GM19397 (cell line): ENCODE results near the gene LRRC52.

ENCODE experiments used
- ATAC-seq: cut with Tn5 transposase; IDR thresholded peaks from one replicate; pipeline ENCODE4 v1.9.1; 2021; ENCODE audit warnings: mild to moderate bottlenecking, moderate library complexity; ENCODE audit not compliant: unreplicated experiment

LRRC52 gene, protein sequence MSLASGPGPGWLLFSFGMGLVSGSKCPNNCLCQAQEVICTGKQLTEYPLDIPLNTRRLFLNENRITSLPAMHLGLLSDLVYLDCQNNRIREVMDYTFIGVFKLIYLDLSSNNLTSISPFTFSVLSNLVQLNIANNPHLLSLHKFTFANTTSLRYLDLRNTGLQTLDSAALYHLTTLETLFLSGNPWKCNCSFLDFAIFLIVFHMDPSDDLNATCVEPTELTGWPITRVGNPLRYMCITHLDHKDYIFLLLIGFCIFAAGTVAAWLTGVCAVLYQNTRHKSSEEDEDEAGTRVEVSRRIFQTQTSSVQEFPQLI

DNA sequence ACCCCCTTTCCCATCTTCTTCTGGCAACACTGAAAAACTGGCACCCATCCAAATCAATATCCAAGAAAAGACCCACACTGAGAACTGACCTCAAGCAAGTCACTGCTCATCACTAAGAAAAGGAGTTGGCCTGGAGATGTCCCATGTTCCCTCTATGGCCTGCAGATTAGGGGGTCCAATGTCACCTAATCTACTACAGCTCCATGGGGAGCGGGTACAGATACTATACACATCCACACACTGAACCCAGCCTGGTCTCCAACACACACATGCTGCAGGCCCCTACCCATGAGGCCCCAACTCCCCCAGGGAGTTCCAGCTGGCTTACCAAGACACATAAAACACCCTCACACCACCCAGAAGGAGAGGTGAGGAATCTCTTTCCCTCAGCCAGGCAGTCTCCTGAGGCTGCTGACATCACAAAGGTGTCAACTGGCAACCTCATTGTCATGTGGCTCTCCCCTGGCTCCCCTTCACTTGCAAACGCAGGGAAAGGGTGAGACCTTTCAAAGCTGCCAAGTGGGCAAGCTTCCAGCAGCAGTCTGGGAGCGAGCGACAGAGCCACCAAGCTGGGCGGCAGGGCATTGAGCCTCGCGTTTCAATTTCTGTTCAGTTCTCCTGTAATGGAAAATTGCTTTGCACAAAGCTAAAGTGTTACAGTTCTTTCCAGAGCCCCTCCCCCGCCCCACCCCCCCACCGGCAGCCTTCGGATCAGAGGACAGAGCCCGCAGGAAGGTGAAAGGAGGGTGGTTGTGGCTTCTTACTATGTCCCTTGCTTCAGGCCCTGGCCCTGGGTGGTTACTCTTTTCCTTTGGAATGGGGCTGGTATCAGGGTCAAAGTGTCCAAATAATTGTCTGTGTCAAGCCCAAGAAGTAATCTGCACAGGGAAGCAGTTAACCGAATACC is at the start of gene LRRC52:
LRRC52 (plus strand) TSS at position 469 of the 907 bp plus-strand sequence; CDS start at position 766, 297 bp downstream.
- ATAC-seq, result no peak

DNA sequence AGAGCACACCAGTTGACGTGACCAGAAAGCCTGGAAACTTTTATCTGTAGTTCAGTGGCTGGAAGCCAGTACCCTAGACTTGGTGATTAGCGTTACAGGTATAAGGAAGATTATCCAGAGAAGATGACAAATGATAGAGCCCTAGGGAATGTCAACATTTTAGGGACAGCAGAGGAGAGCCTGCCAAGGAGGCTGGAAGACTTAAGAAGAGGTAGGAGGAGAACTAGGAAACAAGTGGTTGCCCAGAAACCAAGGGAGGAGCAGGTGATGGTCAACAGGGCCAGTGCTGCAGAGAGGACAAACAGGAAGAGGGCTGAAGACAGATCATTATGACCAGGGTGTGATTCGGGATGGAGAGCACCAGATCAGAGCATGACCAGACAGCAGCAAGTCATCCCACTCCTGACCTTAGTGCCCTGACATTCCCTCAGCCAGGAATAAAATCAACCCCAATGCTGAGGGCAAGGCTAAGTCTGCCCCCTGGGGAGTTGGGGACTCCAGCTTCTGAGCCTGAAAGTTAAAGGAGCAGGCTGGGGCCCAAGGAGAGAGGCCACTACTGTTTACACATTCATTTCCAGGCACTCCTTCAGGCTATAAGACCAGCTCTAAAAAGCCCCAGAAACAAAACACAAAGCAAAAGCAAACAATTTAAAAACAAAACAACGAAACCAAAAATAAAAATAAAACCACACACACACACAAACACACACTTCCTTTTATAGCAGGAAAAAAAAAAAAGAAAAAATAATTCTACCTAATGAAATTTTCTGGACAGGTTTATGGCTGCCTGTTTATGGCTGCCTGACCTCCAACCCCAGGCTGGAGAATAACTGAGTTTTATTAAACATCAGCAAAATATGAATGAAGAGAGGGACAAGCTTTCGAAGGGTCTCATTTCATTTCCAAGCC is 48.6 kb upstream of the LRRC52 start:
- ATAC-seq, result no peak

DNA sequence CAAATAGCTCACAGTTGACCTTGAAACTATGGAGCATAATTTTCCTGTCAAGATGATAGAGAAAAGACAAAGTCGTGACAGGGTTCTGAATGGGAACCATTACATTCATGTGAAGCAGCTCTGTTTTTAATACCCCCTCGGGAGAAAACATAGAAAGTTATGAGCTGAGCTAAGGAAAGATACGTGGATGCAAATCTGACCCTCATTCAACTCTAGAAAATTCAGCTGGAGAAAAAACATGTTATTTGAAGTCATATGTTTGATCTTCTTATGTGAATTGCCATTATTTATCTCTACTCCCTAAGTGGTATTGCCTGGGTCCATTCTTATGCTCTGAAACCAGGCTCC is 48.0 kb upstream of the LRRC52 start:
- ATAC-seq, result no peak

DNA sequence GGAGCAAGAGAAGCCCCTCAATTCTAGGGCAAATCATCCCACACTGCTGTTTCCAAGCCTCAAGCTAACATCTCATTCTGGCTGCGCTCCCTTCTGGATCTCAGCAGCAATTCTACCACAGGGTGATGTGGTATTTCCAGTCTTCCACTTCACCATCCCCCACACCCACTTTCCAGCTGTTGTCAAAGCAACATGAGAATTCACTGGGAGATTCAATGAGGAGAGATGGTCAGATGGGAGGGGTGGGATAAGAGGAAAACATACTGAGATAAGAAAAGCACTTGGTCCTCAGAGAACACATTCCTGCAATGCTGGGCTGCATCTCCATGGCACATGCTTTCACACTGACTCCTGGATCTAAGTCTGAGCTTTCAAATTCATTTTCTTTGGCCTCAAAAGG is 47.3 kb upstream of the LRRC52 start:
- ATAC-seq, result no peak

DNA sequence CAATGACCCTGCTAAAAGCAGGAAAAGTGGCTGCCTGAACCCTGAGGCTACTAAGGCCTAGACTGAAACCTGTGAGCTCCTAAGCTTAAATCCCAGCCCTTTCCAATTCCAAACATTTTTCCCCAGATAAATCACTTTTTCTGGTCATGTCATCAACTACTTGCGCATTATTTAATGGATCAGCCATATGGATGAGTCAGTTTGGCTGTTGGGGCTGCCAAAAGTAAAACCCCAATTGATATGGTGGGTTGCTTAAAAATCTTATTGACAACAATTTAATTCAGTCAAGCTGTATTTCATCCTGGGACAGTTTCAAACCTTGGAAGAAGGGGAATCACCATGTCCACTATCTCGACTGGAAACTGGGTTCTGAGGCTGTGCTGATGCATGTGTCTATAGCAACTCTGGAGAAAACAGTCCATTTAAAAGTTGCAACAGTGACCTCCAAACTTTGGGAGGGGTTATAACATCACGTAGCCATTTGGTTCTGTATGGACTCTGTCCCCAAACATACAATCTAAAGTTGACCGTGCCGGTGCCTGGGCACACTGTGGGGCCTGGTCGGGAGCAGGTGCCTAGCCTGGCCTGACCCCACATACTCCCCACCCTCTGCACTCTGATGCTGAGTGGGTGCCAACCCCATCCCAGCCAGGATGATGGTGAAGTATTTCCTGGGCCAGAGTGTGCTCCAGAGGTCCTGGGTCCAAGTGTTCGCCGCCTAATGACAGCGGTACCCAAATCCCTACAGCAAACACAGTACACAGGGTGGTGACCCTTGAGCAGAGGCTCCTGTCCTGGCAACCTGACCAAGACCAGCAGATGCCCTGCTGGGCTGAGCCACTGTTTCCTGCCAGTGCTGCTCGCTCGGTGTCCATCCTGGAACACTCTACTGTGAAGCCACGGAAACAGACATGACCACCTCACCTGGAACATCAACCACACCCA is 46.5 kb upstream of the LRRC52 start:
- no peak for ATAC-seq

DNA sequence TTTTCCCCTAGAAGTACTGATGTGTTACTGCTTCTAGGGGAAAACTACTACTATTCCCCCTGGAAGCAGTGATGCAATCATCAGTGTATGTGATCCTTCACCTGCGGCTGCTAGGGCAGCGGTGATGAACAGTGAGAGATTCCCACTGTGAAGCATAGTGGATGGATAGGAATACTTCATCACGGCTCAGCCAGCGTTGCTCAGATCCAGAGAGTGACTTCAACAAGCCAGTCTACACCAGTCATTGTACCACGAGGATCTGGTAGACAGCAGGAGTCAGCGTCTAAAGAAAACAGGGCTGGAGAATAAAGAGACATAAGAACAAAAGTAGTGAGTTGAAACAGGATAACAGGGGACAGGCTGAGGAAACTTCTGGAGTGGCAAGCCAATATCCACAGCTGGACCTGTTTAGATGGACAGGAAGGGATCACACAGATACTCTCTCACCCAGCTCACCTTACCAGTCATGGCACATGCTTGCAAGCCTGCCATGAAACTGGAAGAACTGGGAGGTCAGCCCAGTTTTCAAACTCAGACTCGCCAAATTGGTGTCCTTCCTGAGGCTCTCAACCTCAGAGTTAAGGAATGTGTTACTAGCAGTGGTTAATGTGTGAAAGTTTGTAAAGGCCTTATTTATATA is 42.4 kb upstream of the LRRC52 start:
- no peak for ATAC-seq

DNA sequence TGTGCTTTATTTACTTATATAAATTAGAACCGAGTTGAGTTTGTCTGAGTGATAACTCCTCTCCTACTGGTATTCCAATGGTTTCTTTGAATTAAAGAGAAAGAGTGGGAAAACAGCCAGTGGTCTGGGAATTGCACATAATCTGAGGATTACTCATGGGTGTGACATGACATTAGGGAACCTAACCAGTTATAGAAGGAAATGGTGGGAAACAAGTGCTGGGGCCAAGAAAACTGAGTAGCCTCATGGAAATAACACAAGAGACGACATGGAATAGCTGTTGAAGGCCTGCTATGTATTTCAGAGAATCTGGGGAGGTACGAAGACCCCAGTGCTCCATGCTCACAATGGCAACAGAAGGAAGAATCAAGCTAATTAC is 41.8 kb upstream of the LRRC52 start:
- ATAC-seq, result no peak

DNA sequence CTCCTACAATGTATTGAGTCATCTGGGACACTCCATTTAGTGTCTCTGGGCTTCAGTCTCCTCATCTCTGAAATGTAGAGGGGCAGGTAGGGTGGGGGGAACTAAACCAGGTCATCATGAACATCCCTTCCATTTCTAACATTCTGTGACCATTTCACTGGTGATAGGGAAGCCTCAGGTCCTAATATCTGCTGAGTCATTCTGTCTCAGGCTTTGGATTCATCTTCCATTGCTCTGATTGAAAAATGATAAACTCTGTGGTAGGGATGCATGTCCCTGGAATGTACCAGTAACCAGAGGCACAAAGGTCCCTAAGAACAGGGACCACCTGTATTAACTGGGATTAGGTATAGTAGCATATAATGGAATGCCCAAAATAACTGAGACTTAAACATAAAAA is 36.2 kb upstream of the LRRC52 start:
- no peak for ATAC-seq

DNA sequence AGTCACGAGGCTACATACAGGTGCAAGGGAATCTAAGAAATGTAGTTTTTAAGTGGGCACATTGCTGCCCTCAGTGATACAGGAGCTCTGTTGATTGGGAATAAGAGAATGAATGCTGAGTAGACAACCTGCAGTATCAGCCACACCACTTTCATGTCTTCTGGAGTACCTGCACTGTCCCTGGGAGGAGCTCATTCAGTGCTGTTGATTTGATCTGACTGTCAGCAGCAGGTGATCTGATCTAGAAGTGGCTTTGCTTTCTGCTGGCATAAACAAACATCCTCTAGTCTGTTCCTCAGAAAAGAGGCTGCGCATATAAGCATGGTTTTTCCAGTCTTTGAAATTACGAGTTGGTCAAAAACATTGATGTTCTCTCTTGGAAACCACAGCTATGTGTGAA is 35.5 kb upstream of the LRRC52 start:
- ATAC-seq, result no peak

DNA sequence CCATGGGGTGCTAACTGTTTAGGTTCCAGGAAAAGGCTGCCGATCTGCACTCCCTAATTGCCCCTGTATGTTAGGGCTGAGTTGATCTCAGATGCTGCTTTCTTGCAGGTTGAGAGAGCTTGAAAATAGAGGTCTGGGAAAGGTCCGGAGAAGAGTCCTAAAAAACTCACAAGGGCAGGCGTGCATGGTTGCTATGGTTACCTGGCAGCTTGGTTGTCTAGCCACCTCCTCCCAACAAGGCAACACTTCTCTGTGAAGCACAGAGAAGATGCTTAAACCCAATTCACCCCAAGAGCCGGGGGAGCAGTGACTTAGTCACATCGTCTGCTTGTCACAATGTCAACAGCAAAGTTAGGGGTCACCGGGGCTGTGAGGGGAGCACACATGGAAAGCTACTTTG is 31.0 kb upstream of the LRRC52 start:
- no peak for ATAC-seq

DNA sequence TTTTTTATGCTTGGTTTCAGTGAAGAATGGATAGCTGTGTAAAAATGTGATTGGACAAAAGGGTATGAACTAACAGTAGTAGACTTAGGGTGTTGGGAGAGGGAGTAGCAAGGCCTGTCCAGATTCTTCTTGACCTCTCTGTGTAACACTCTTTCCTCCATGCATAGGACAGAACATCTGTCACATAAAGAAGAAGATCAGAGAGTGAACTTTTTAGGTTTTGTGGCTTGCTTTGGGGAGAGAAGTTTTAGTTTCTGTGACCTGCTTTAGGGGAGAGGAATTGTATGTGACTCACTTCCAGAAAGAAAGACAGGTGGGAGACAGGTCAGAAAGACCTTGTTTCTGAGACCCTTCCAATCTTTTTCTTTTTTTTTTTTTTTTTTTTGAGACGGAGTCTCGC is 27.3 kb upstream of the LRRC52 start:
- no peak for ATAC-seq

DNA sequence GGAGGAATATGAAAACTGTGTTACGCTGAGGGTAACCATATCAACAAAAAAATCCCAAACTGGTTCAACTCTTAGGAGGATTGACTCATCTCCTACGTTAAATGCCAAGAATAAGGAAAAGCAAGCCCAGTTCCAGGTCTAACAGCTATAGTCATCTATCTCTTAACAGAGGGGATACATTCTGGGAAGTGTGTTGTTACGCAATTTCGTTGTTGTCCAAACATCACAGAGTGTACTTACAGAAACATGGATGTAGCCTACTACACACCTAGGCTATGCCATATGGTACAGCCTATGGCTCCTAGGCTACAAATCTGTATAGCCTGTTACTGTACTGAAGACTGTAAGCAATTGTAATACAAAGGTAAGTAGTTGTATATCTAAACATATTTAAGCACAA is 23.2 kb upstream of the LRRC52 start:
- ATAC-seq, result no peak

DNA sequence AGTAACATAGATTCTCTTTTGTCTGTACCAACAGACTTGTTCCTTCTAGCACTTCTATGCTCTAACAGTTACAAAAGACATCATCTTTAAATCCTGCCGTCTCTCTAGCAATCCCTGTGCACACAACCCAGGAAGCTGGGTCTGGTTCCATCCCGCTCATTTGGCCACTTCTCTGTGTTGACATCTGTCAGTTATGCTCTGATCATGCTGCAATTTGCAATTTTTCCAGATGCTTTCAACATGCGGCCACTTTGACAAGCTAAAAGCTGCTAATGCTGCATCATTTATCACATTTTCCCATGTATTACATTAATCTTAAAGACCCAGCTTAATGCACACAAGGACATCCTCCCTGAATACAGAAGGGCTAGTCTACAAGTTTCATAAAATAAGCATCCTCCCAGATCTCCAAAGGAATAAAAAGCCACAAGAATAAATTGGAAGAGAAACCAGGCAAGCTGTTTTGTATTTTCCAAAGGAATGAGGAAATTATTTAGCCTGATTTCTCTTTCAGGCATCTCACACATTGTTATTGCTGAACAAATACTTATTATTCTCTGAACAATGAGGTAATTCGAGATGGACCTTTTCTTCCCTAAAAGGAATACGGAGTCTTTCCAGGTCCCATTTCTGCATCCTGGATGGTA is 19.0 kb upstream of the LRRC52 start:
- ATAC-seq, result no peak

DNA sequence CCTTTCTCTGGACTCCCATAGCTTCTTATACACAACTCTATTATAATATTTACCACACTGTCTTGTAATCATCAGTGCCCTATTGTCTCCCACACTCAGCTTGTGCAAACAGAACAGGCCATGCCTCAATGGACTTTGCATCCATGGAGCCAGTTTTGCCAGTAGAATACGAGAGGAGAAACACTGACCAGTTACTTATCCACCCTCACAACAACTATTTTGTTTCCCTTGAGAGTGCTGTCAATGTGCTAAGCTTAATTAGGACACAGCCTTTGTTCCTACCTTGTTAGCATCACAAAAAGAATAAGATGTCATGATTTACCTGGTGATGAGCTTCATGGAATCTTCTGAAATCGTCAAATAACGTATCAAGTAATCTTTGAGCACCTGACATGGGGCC is 18.1 kb upstream of the LRRC52 start:
- ATAC-seq, result no peak

DNA sequence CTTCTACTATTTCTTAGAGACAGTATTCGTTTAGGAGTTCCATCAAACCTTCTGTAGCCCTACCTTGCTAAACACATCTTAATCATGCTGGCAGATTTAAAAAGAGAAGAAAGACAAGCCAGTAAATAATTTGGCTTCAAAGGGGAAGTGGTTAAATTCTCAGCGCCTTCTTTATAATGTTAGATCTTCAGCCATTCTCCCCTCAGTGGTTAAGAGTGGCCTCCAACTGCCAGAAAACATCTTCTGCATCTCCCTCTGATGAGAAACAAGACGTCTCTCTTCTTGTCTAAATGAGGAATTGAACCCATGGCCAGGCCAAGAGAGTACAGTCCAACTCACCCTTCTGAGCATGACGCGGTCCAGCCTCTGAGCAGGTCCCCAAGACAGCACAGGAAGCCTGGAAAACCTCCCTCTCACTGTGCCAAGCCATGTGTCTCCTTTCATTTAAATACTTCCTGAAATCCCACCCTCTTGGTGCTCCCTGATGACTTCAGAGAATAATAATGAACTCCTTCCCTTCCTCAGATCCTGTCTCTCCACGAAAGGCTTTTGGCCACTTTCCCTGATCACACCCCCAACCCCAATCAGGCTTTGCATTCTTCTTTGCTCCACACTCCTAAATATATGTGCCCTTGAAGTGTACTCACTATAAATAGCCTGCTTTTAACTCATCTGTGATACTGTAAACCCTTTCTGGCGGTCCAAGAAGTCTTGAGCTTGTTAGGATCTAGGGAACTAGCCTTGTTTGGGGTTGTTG is 16.4 kb upstream of the LRRC52 start:
- ATAC-seq, result no peak

DNA sequence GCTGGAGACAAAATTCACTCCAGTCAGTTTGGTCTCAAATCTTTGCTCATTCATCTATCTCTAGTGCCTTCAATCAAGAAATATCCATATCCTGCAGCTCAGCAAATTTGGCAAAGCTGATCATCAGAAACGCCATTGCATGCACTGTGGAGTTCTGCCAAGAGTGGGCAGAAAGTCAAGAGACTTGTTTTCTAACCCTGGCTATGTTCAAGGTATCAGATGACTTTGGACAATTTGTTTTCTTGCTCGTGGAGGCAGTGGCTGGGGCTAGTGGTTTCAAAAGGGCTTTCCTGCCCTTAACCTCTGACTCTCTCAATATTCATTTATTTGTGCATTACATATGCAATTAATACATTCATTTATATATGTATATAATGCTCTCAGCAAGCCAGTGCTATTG is 12.8 kb upstream of the LRRC52 start:
- no peak for ATAC-seq

DNA sequence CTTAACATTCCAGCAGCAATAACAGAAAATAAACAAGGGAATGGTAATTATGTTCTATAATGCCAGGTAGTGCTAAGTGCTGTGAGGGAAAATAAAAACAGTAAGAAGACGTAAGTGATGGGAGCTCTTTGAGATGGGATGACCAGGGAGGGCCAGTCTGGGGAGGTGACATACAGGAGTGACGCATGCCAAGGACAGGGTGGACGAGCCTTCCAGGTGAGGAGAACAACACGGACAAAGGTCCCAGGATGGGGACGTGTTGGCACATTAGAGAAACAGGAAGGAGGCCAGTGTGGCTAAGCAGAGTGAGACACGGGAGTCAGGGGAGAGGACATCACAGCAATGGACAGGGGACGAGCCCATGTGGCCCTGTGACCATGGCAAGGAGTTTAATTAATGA is 11.7 kb upstream of the LRRC52 start:
- no peak for ATAC-seq

DNA sequence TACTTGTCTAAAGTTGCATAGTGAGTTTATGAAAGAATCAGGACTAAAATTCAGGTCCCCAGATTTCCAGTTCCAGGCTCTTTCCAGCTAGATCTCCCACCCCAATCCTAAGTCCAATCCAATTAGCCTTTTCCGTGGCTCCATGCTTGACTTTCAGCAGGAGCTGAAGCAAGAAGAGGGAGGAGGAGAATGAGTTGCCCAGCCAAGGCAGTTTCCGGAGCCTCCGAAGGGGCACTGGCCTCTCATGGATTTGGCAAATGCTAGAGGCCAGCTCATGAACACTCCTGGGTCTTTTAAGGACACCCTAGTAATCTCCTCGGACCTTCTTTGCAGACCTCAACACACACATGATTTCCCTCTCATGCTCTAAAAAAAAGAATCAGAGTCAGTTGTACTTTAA is 10.5 kb upstream of the LRRC52 start:
- ATAC-seq, result no peak

DNA sequence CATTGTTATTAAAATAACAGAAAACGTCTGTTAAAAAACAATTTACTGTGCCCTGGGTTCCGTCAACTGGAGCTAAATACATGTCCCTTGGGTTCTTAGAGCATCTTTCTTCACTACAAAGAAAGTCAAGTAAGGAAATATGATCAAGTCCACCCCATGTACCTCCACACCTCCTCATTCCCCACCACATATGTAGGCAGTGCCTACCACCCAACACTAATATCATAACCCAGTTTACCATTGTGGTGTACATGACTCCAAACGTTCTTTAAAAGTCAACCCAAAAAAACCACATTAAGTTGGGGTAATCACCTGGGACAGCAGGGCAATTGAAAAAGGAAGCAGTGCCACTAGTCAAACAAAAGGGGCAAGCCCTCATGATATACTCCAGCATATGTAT is 7.8 kb upstream of the LRRC52 start:
- no peak for ATAC-seq
